ENCODE results near the gene MAP3K20. TPM values are rescaled to one million over a fixed set of nuclear protein-coding genes. Genes with fewer than 3 reads are reported as not detected.

Gene MAP3K20
- total and polyA plus RNA-seq, 10 donors, result 3.2 to 24.1 (median 14.6) TPM

DNA sequence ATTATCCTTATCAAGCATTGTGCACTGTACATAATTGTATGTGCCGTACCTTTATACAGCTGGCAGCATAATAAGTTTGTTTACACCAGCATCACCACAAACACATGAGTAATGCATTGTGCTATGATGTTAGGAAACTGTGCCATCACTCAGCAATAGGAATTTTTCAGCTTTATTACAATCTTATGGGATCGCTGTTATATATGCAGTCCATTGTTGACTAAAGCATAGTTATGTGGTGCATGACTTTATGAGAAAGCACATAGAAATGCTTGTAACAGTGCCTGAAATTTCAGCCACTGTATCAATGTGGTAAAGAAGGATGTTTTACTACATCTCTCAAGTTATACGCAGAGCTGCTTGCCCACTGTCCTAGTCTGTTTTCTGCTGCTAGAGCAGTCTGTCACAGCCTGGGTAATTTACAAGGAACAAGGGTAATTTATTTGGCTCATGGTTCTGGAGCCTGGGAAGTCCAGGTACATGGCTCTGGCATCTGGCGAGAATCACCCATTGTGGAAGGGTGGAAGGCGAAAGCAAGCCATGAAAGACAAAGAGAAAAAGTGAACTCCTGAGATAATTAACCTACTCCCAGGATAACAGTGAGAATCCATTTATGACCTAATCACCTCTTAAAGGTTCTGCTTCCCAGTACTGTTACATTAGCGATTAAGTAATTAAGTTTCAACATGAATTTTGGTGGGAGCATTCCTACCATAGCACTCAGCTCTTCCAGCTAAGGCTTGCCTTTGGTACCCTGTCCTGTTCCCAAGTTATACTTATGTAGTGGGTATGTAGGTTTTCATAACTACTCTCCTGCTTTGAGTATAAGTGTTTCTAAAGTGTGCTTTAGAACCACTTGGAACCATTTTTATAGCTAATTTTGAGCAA lies 4.6 kb downstream of the MAP3K20 start:
- DNase-seq, result no peak
- intact Hi-C loops (cut with DNase I; ENCODE audit: low total_unique reads), result no loop called here
- 95 to 96% (median 96%) methylated on average over 6 of the region's 6 CpGs for WGBS, 5 donors

DNA sequence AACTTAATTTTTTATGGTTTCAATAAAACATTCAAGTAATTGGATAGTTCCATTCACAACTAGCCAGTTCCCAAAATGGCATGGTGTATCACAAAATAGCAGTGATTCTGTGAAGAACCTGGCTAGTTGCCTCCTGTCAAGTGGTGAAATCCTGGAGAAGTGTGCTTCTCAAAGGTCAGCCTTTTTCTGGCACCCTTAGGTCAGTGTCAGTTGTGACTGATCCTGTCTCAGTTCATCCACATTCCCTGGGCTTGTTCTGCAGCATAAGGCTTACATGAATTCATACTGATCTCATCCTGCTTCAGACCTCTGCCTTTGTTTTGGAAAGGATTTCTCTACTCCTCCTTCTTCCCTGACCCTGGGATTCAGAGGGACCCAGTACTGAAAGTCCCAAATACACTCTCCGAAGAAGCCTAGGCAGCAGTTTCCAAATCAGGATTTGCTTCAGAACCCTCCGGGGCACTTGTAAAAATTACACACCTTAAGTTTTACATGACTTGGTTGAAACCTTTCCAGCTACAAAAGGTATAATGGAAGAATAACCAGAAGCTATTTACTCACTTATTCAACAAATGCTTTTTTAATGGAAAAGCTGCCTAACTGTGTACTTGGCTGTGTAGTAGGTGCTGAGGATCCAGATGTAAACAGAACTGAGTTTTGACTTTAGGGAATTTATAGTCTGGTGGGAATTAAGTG lies 11.0 kb downstream of the MAP3K20 start:
- intact Hi-C loops (cut with DNase I; ENCODE audit: low total_unique reads), result no loop called here
- H3K27me3 ChIP-seq (replicated peaks in 1 of 7), result no peaks in the 10 kb centered on the region
- DNase-seq, result no peak
- no peak for TF ChIP-seq POLR2AphosphoS5 (IDR thresholded peaks at IDR 0.05)
- TF ChIP-seq, protein P1, sequence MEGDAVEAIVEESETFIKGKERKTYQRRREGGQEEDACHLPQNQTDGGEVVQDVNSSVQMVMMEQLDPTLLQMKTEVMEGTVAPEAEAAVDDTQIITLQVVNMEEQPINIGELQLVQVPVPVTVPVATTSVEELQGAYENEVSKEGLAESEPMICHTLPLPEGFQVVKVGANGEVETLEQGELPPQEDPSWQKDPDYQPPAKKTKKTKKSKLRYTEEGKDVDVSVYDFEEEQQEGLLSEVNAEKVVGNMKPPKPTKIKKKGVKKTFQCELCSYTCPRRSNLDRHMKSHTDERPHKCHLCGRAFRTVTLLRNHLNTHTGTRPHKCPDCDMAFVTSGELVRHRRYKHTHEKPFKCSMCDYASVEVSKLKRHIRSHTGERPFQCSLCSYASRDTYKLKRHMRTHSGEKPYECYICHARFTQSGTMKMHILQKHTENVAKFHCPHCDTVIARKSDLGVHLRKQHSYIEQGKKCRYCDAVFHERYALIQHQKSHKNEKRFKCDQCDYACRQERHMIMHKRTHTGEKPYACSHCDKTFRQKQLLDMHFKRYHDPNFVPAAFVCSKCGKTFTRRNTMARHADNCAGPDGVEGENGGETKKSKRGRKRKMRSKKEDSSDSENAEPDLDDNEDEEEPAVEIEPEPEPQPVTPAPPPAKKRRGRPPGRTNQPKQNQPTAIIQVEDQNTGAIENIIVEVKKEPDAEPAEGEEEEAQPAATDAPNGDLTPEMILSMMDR (IDR thresholded peaks at IDR 0.05 in 8 of 11, conservative IDR thresholded peaks at IDR 0.05 in 3 of 11), result no peak
- no peak for TF ChIP-seq POLR2A (IDR thresholded peaks at IDR 0.05)
- WGBS, 5 donors, result 87 to 95% (median 93%) methylated on average over 2 of the region's 2 CpGs
- H3K4me3 ChIP-seq, result no peak overlapping the region
- peaks cover 0 to 5% (median 0%) of the 10 kb centered on the region in 6 donors for H3K36me3 ChIP-seq
- H3K27ac ChIP-seq, result no peak overlapping the region
- H3K4me1 ChIP-seq, result no peaks in the 10 kb centered on the region
- no peaks in the 10 kb centered on the region for H3K9me3 ChIP-seq

More for the DNA sequence above, 4.6 kb downstream of the MAP3K20 start:
- H3K9me3 ChIP-seq, result no peaks in the 10 kb centered on the region
- H3K27me3 ChIP-seq (replicated peaks in 1 of 7), result peaks cover 0 to 12% (median 0%) of the 10 kb centered on the region in 7 donors
- H3K4me1 ChIP-seq, result peaks cover 0 to 27% (median 20%) of the 10 kb centered on the region in 6 donors
- no peaks in the 10 kb centered on the region for H3K36me3 ChIP-seq
- no peak overlapping the region for H3K4me3 ChIP-seq
- no peak for TF ChIP-seq POLR2AphosphoS5 (IDR thresholded peaks at IDR 0.05)
- TF ChIP-seq, protein P1 (IDR thresholded peaks at IDR 0.05 in 8 of 11, conservative IDR thresholded peaks at IDR 0.05 in 3 of 11), result no peak
- TF ChIP-seq POLR2A (IDR thresholded peaks at IDR 0.05), result no peak
- no peak overlapping the region for H3K27ac ChIP-seq

GRCh38 chr2:173087214-173087581 lies 11.6 kb downstream of the MAP3K20 start:
- TF ChIP-seq POLR2A (IDR thresholded peaks at IDR 0.05), result no peak
- TF ChIP-seq, protein P1 (IDR thresholded peaks at IDR 0.05 in 8 of 11, conservative IDR thresholded peaks at IDR 0.05 in 3 of 11), result no peak
- no peak for TF ChIP-seq POLR2AphosphoS5 (IDR thresholded peaks at IDR 0.05)
- H3K9me3 ChIP-seq, result no peaks in the 10 kb centered on the region
- no peaks in the 10 kb centered on the region for H3K4me1 ChIP-seq
- peaks cover 0 to 10% (median 0%) of the 10 kb centered on the region in 6 donors for H3K36me3 ChIP-seq
- no peak overlapping the region for H3K27ac ChIP-seq
- no peak for DNase-seq
- intact Hi-C loops (cut with DNase I; ENCODE audit: low total_unique reads), result no loop called here
- WGBS, 5 donors, result 26 to 50% (median 41%) methylated on average over 1 of the region's 1 CpG
- H3K4me3 ChIP-seq, result no peak overlapping the region
- H3K27me3 ChIP-seq (replicated peaks in 1 of 7), result no peaks in the 10 kb centered on the region
